Measurements from ENCODE around the gene ANP32D.
"Not testable (repeated sequence)": the region's sequence is repeated elsewhere in the genome, so short reads cannot be mapped to it uniquely, and the experiment has no call there.

The ANP32D gene

DNA sequence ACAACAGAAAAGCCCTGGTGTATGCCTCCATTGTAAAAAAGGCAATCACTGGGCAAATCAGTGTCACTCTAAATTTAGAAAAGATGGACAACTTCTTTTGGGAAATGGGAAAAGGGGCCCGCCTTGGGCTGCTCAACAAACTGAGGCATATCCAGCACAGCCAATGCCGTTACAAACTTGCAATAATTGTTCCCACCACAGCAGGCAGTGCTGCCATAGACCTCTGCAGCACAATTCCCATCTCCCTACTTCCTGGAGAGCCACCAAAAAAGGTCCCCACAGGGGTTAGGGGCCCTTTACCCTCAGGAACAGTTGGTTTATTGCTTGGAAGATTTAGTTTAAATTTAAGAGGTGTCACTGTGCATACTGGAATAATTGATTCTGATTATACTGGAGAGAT lies 36.6 kb downstream of the ANP32D start:
- no peak for DNase-seq

DNA sequence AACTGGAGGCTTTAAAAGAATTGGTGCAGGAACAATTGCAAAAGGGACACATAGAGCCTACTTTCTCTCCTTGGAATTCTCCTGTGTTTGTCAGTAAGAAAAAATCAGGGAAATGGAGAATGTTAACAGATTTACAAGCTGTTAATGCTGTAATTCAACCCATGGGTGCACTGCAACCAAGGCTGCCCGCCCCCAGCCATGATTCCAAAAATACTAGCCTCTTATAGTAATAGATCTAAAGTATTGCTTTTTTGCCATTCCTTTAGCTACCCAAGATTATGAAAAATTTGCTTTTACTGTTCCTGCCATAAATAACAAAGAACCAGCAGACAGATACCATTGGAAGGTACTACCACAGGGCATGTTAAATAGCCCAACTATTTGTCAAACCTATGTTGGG lies 37.8 kb downstream of the ANP32D start:
- DNase-seq: no peak

- DNase-seq: no peak
Observed at GRCh38 chr12:48512855-48513254, 40.5 kb downstream of the ANP32D start.

DNA sequence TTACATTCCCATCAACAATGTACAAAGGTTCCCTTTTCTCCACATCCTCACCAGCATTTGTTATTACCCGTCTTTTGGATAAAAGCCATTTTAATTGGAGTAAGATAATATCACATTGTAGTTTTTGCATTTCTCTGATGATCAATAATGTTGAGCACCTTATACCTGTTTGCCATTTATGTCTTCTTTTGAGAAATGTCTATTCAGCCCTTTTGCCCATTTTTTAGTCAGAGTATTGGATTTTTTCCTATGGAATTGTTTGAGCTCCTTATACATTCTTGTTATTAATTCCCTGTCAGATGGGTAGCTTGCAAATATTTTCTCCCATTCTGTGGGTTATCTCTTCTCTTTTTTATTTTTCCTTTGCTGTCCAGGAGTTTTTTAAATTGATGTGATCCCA lies 42.4 kb downstream of the ANP32D start:
- DNase-seq: no peak

DNA sequence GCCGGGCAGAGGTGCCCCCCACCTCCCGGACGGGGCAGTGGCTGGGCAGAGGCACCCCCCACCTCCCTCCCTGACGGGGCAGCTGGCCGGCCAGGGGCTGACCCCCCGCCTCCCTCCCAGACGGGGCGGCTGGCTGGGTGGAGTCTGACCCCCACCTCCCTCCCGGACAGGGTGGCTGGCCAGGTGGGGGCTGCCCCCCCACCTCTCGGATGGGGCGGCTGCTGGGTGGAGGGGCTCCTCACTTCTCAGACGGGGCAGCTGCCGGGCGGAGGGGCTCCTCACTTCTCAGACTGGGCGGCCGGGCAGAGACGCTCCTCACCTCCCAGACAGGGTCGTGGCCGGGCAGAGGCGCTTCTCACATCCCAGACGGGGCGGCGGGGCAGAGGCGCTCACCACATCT lies 48.0 kb downstream of the ANP32D start:
- DNase-seq: not testable (repeated sequence)
